GM19395 (cell line): Measurements from ENCODE around the gene GNA12.
"Not testable (repeated sequence)": the region's sequence is repeated elsewhere in the genome, so short reads cannot be mapped to it uniquely, and the experiment has no call there.

Experiments used
- ATAC-seq: cut with Tn5 transposase; IDR thresholded peaks from one replicate; pipeline ENCODE4 v1.9.1; 2021; ENCODE audit warnings: mild to moderate bottlenecking, moderate library complexity; ENCODE audit not compliant: unreplicated experiment

GNA12 gene

GRCh38 chr7:2701424-2701823 lies 142.7 kb downstream of the GNA12 start:
- ATAC-seq: no peak

GRCh38 chr7:2700141-2700850 lies 143.8 kb downstream of the GNA12 start:
- ATAC-seq: no peak

- no peak for ATAC-seq
These were observed 144.9 kb downstream of the GNA12 start for GRCh38 chr7:2699289-2699620.

- ATAC-seq: peak; percentile 96
These were observed 145.4 kb downstream of the GNA12 start for GRCh38 chr7:2698581-2699288.

GRCh38 chr7:2694122-2694436 lies 150.0 kb downstream of the GNA12 start:
- not testable (repeated sequence) for ATAC-seq

- ATAC-seq: not testable (repeated sequence)
These were observed 150.5 kb downstream of the GNA12 start for GRCh38 chr7:2693420-2694121.

- no peak for ATAC-seq
These were observed 151.6 kb downstream of the GNA12 start for GRCh38 chr7:2692543-2692942.

- not testable (repeated sequence) for ATAC-seq
These were observed 152.1 kb downstream of the GNA12 start for GRCh38 chr7:2691932-2692439.

GRCh38 chr7:2691011-2691707 lies 152.9 kb downstream of the GNA12 start:
- ATAC-seq: no peak

- ATAC-seq: no peak
These were observed 154.0 kb downstream of the GNA12 start for GRCh38 chr7:2689951-2690705.

- peak; percentile 26 for ATAC-seq
These were observed 154.7 kb downstream of the GNA12 start for GRCh38 chr7:2689343-2689847.

GRCh38 chr7:2688409-2689342 lies 155.4 kb downstream of the GNA12 start:
- ATAC-seq: peak; percentile 86

GRCh38 chr7:2687881-2688318 lies 156.2 kb downstream of the GNA12 start, which contains the start of gene AMZ1:
Gene AMZ1, plus strand, starts transcription at chr7:2688202. Its CDS starts 12,250 bp downstream, at chr7:2700452.
- no peak for ATAC-seq

GRCh38 chr7:2687338-2687869 lies 156.7 kb downstream of the GNA12 start:
- no peak for ATAC-seq

- no peak for ATAC-seq
These were observed 158.0 kb downstream of the GNA12 start for GRCh38 chr7:2686101-2686500.

- ATAC-seq: no peak
These were observed 159.6 kb downstream of the GNA12 start for GRCh38 chr7:2684501-2684900.

- ATAC-seq: no peak
These were observed 161.9 kb downstream of the GNA12 start for GRCh38 chr7:2681929-2682799.
